Thyroid gland (tissue), 4 donors: ENCODE results near the gene NUP62.

Source experiments
- CTCF ChIP-seq, 6 experiments: fragments of 200-600 bp in 3 of 6; fragments of 450-650 bp in 3 of 6; sonication (generic) in 3 of 6; IDR thresholded peaks; one replicate each; pipeline ENCODE4 v1.5.1; 2016 to 2019; ENCODE audit warnings: antibody characterized with exemption in 6 of 6, mild to moderate bottlenecking in 2 of 6, inconsistent platforms in 1 of 6, moderate library complexity in 1 of 6
- POLR2A ChIP-seq, 2 donors: fragments of 450-650 bp; IDR thresholded peaks; one replicate each; pipeline ENCODE4 v1.6.1; 2017; ENCODE audit warnings: antibody characterized with exemption in 2 of 2, mild to moderate bottlenecking in 2 of 2, moderate library complexity in 1 of 2

GRCh38 chr19:49911381-49912145 lies 17.7 kb downstream of the NUP62 start:
- TF ChIP-seq CTCF (IDR thresholded peaks at IDR 0.05) (no peak), POLR2A (IDR thresholded peaks at IDR 0.05) (no peak)
